B cell (primary cell): Measurements from ENCODE around the gene SEMA3B. TPM values are rescaled to one million over a fixed set of nuclear protein-coding genes. Genes with fewer than 3 reads are reported as not detected.
"Not testable (repeated sequence)": the region's sequence is repeated elsewhere in the genome, so short reads cannot be mapped to it uniquely, and the experiment has no call there.

Experiments used
- ATAC-seq: fragments of 200-7000 bp; cut with Tn5 transposase; one replicate; pipeline ENCODE4 v1.10.0; 2021; ENCODE audit warnings: low read depth, mild to moderate bottlenecking, moderate number of reproducible peaks, moderate library complexity
- CTCF ChIA-PET: fragments of 350-600 bp; sonication (Branson Sonifier 250); formaldehyde crosslinking; loops from one replicate; lab custom pipeline; 2021; ENCODE audit warnings: antibody characterized with exemption, inconsistent platforms; lab: Charles Lee
- POLR2A ChIA-PET: fragments of 350-600 bp; sonication (Branson Sonifier 250); formaldehyde crosslinking; loops from one replicate; lab custom pipeline; 2021; ENCODE audit warnings: antibody characterized with exemption; lab: Charles Lee
- DNase-seq: peaks from one replicate; pipeline ENCODE4 v3.0.0; 2013
- H2AFZ ChIP-seq: 2 replicates; pipeline ENCODE4 v1.6.1; 2012; ENCODE audit warnings: mild to moderate bottlenecking, low read depth, low read length; ENCODE audit not compliant: insufficient read depth, poor library complexity, severe bottlenecking
- H3K27ac ChIP-seq, 2 donors: 1 replicate in 1 of 2; 2 replicates in 1 of 2; pipeline ENCODE4 v1.5.1; 2012 to 2013; ENCODE audit warnings: low read length in 2 of 2, mild to moderate bottlenecking in 2 of 2, moderate library complexity in 1 of 2
- H3K27me3 ChIP-seq, 4 experiments: fragments of 200-600 bp in 1 of 4; sonication (generic) in 1 of 4; replicated peaks in 1 of 4; 1 replicate in 2 of 4; 2 replicates in 2 of 4; pipeline versions ENCODE4 v1.6.1 to v1.7.0; 2013 to 2016; ENCODE audit warnings: low read length in 3 of 4, mild to moderate bottlenecking in 2 of 4, mixed read lengths in 1 of 4, moderate library complexity in 1 of 4; ENCODE audit not compliant: insufficient read depth in 4 of 4, control insufficient read depth in 3 of 4; ENCODE audit errors: control extremely low read depth in 1 of 4
- H3K36me3 ChIP-seq, 2 experiments: replicated peaks in 1 of 2; 1 replicate in 1 of 2; 2 replicates in 1 of 2; pipeline versions ENCODE4 v1.6.1 to v1.7.1; 2013; ENCODE audit warnings: low read length in 1 of 2; ENCODE audit not compliant: insufficient read depth in 2 of 2, control insufficient read depth in 1 of 2; ENCODE audit errors: control extremely low read depth in 1 of 2, extremely low read depth in 1 of 2
- H3K4me1 ChIP-seq, 2 donors: fragments of 200-600 bp in 1 of 2; sonication (generic) in 1 of 2; 1 replicate in 1 of 2; 2 replicates in 1 of 2; pipeline versions ENCODE4 v1.5.1 to v1.6.1; 2013 to 2017; ENCODE audit warnings: low read length in 2 of 2; ENCODE audit not compliant: control insufficient read depth in 2 of 2, insufficient read depth in 2 of 2
- H3K4me2 ChIP-seq: replicated peaks from 2 replicates; pipeline ENCODE3; 2012; ENCODE audit warnings: mild to moderate bottlenecking, low read depth, low read length; ENCODE audit not compliant: poor library complexity, severe bottlenecking
- H3K4me3 ChIP-seq, 5 experiments: fragments of 200-600 bp in 1 of 5; sonication (generic) in 1 of 5; 1 replicate in 3 of 5; 2 replicates in 2 of 5; pipeline versions ENCODE4 v1.5.1 to v1.7.0; 2011 to 2016; ENCODE audit warnings: low read length in 4 of 5, mild to moderate bottlenecking in 4 of 5, low read depth in 2 of 5, control low read depth in 1 of 5, moderate library complexity in 1 of 5; ENCODE audit not compliant: insufficient read depth in 1 of 5; ENCODE audit errors: control extremely low read depth in 1 of 5, extremely low read depth in 1 of 5
- H3K79me2 ChIP-seq: fragments of 200-600 bp; sonication (generic); one replicate; pipeline ENCODE4 v1.6.0; 2016; ENCODE audit warnings: low read length; ENCODE audit not compliant: control insufficient read depth, insufficient read depth
- H3K9ac ChIP-seq: fragments of 200-600 bp; sonication (generic); 2 replicates; pipeline ENCODE4 v1.6.1; 2017; ENCODE audit warnings: mild to moderate bottlenecking, low read length, moderate library complexity
- H3K9me3 ChIP-seq, 3 donors: one replicate each; pipeline versions ENCODE4 v1.6.1 to v1.7.1; 2013; ENCODE audit warnings: low read length in 2 of 3; ENCODE audit not compliant: control insufficient read depth in 2 of 3, insufficient read depth in 1 of 3; ENCODE audit errors: control extremely low read depth in 1 of 3
- H4K20me1 ChIP-seq: 2 replicates; pipeline ENCODE4 v1.6.0; 2012; ENCODE audit warnings: mild to moderate bottlenecking, low read length; ENCODE audit not compliant: insufficient read depth, control insufficient read depth, poor library complexity, severe bottlenecking
- H3K27ac Mint-ChIP-seq: one replicate; pipeline ENCODE4 v1.8.0; 2021; ENCODE audit warnings: mixed read lengths
- H3K27me3 Mint-ChIP-seq: one replicate; pipeline ENCODE4 v1.8.0; 2021; ENCODE audit warnings: mixed read lengths
- H3K4me1 Mint-ChIP-seq: one replicate; pipeline ENCODE4 v1.8.0; 2021; ENCODE audit warnings: mixed read lengths
- H3K4me3 Mint-ChIP-seq: one replicate; pipeline ENCODE4 v1.8.0; 2021; ENCODE audit warnings: mixed read lengths
- H3K9me3 Mint-ChIP-seq: one replicate; pipeline ENCODE4 v1.8.0; 2022; ENCODE audit warnings: mixed read lengths; ENCODE audit not compliant: insufficient read depth
- EZH2 ChIP-seq: IDR thresholded peaks from 2 replicates; pipeline ENCODE4 v1.6.1; 2012; ENCODE audit warnings: borderline replicate concordance, low read depth, mild to moderate bottlenecking, moderate library complexity, low read length; ENCODE audit not compliant: insufficient read depth, poor library complexity, severe bottlenecking
- WGBS: methylation state at CpG from one replicate; pipeline ENCODE4 v1.1.5; 2013; ENCODE audit warnings: missing lambda C conversion rate; ENCODE audit not compliant: insufficient coverage; 5-methylcytosine and 5-hydroxymethylcytosine counted together
- intact Hi-C: fragments of 100-400 bp; cut with micrococcal nuclease; formaldehyde crosslinking; loops from one replicate; pipeline ENCODE4 v1.10.0; 2022
- polyA plus RNA-seq: library from polyadenylated mRNA; depleted of rRNA; stranded (reverse); fragments of >200 nt; gene quantifications from 2 replicates; pipeline ENCODE4 v1.2.3, GENCODE V29; 2012
- total RNA-seq, 2 donors: library from RNA; stranded (reverse); fragments of 120-200 nt in 1 of 2; gene quantifications; 1 replicate in 1 of 2; 2 replicates in 1 of 2; pipeline versions ENCODE4 v1.2.3 to v1.2.4, GENCODE V29; 2013 to 2022
- TF ChIP-seq, protein P1 (sequence below): fragments of 200-600 bp; IDR thresholded peaks from one replicate; pipeline ENCODE4 v1.8.0; 2022; ENCODE audit warnings: antibody characterized with exemption, mild to moderate bottlenecking

The SEMA3B gene
- total and polyA plus RNA-seq, 2 donors (not counting 1 experiment from before 2014, with no cell fraction given), result 0.34 to 0.52 TPM

DNA sequence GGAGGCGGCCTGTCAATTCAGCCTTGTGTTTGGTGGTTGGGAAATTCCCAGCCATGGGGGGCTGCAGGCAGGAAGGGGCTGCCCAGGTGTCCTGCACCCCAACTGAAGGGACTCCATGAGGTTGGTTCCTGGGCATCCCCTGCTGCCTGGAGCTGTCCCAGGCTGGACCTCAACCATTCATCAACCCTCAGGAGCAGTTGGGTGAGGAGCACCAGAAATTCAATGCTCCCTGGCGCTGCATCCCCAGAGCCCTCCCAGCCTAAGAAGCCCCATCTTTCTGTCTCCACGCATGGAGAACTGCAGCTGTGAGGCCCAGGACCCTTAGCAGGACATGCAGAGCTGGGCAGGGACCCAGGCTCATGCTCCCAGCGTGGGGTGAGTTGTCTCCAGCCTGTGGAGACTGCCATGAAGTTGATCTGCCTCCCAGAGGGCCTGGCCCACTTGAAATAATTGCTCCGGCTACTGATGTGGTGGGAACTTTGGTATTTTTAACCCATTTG is 8.0 kb upstream of the SEMA3B start:
- ATAC-seq (no peak), DNase-seq (no peak)
- Mint-ChIP-seq H3K4me3 (peak overlapping the region; percentile 72), H3K27me3 (peaks cover 4% of the 10 kb centered on the region), H3K27ac (peak overlapping the region; percentile 65), H3K4me1 (peaks cover 12% of the 10 kb centered on the region), H3K9me3 (no peaks in the 10 kb centered on the region)
- Histone ChIP-seq H3K4me3 (no peak overlapping the region), H3K27ac (no peak overlapping the region), H3K9ac (peak overlapping the region; percentile 77), H3K27me3 (peaks cover 0 to 12% (median 0%) of the 10 kb centered on the region in 4 experiments), H2AFZ (peak overlapping the region; percentile 82), H3K79me2 (no peaks in the 10 kb centered on the region), H3K4me1 (peaks cover 12 to 17% of the 10 kb centered on the region in 2 donors), H3K36me3 (peaks cover 0 to 24% of the 10 kb centered on the region in 2 experiments), H3K9me3 (no peaks in the 10 kb centered on the region), H4K20me1 (peaks cover 38% of the 10 kb centered on the region), H3K4me2 (peak overlapping the region; percentile 98)
- WGBS, result 75% methylated on average over 5 of the region's 5 CpGs
- intact Hi-C loops, result loop anchor here (1.0 kb wide), 3 partner anchors 12 to 34 kb away; no protein-coding TSS in a partner anchor
- TF ChIP-seq EZH2, result no peak
- TF ChIP-seq, protein P1, sequence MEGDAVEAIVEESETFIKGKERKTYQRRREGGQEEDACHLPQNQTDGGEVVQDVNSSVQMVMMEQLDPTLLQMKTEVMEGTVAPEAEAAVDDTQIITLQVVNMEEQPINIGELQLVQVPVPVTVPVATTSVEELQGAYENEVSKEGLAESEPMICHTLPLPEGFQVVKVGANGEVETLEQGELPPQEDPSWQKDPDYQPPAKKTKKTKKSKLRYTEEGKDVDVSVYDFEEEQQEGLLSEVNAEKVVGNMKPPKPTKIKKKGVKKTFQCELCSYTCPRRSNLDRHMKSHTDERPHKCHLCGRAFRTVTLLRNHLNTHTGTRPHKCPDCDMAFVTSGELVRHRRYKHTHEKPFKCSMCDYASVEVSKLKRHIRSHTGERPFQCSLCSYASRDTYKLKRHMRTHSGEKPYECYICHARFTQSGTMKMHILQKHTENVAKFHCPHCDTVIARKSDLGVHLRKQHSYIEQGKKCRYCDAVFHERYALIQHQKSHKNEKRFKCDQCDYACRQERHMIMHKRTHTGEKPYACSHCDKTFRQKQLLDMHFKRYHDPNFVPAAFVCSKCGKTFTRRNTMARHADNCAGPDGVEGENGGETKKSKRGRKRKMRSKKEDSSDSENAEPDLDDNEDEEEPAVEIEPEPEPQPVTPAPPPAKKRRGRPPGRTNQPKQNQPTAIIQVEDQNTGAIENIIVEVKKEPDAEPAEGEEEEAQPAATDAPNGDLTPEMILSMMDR, result no peak
- POLR2A ChIA-PET, result no interaction called here
- CTCF ChIA-PET, result interaction anchor here (0.6 to 27.3 kb wide), 6 partner anchors 11 to 107 kb away, joined by 3 to 596 read pairs (median 10); partner anchors contain the start of genes GNAI2 and LSMEM2

DNA sequence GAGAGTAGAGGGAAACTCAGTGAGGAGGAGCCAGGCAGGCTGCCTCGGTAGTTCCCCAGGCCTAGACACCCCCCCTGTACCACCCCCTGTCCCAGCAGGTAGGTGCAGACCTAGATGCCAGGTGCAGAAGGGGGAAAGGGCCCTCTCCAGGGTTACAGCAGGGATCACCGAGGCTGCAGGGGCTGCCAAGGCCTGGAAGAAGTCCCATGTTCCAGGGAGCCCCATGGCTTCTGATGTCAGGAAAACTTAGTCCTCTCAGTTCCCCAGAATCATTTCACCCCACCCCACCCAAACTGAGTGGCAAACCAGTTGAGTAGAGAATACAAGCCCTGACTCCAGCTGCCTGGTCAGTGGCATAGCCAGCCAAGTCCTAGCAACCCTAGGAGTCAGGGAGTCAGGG is 7.4 kb upstream of the SEMA3B start:
- ChIA-PET POLR2A (no interaction called here), CTCF (interaction anchor here (0.6 to 27.3 kb wide), 6 partner anchors 10 to 107 kb away, joined by 3 to 596 read pairs (median 10); partner anchors contain the start of genes GNAI2 and LSMEM2)
- Histone ChIP-seq H3K79me2 (no peaks in the 10 kb centered on the region), H3K9me3 (no peaks in the 10 kb centered on the region), H3K4me2 (no peak overlapping the region), H3K9ac (no peak overlapping the region), H2AFZ (no peak overlapping the region), H3K4me3 (no peak overlapping the region), H4K20me1 (peaks cover 32% of the 10 kb centered on the region), H3K4me1 (peaks cover 12 to 17% of the 10 kb centered on the region in 2 donors), H3K36me3 (peaks cover 0 to 19% of the 10 kb centered on the region in 2 experiments), H3K27me3 (peaks cover 0 to 17% (median 0%) of the 10 kb centered on the region in 4 experiments), H3K27ac (no peak overlapping the region)
- ATAC-seq, result no peak
- no peak for DNase-seq
- peak overlapping the region; percentile 65 for H3K27ac Mint-ChIP-seq
- WGBS, result no CpG with 5 or more reads among the region's 2 CpGs
- H3K4me1 Mint-ChIP-seq, result peaks cover 12% of the 10 kb centered on the region
- intact Hi-C loops, result no loop called here
- H3K27me3 Mint-ChIP-seq, result peaks cover 5% of the 10 kb centered on the region
- no peak for TF ChIP-seq EZH2
- TF ChIP-seq, protein P1, result no peak
- H3K4me3 Mint-ChIP-seq, result peak overlapping the region; percentile 49
- H3K9me3 Mint-ChIP-seq, result no peaks in the 10 kb centered on the region

DNA sequence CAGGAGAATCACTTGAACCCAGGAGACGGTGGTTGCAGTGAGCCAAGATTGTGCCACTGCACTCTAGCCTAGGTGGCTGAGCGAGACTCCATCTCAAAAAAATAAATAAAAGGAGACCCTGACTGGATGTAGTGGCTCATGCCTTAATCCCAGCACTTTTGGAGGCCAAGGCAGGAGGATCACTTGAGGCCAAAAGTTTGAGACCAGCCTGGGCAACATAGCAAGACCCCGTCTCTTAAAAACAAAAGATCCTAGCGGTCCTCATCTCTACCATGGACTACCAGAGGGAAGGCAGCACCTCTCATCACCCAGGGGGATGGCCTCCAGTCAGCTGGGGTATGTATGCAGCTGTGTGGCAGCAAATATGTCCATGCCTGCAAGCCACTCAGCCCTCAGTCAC is 6.7 kb upstream of the SEMA3B start:
- H3K9me3 Mint-ChIP-seq, DNase-seq, ATAC-seq, H3K27ac ChIP-seq, H3K79me2 ChIP-seq, H3K4me3 ChIP-seq, H3K9ac ChIP-seq, H3K4me3 Mint-ChIP-seq, H2AFZ ChIP-seq, H3K4me2 ChIP-seq, H3K9me3 ChIP-seq, POLR2A ChIA-PET, H3K27me3 Mint-ChIP-seq, intact Hi-C loops: not testable (repeated sequence)
- H3K27ac Mint-ChIP-seq, result peak overlapping the region; percentile 46
- WGBS, result no CpG with 5 or more reads among the region's 4 CpGs
- CTCF ChIA-PET, result interaction anchor here (1.2 to 27.3 kb wide), 4 partner anchors 10 to 28 kb away, joined by 4 to 596 read pairs (median 40); partner anchors contain the start of gene GNAI2
- peaks cover 0 to 12% of the 10 kb centered on the region in 2 experiments for H3K36me3 ChIP-seq
- peaks cover 0 to 23% (median 2%) of the 10 kb centered on the region in 4 experiments for H3K27me3 ChIP-seq
- peaks cover 26% of the 10 kb centered on the region for H4K20me1 ChIP-seq
- peaks cover 11% of the 10 kb centered on the region for H3K4me1 Mint-ChIP-seq
- H3K4me1 ChIP-seq, result peaks cover 12 to 17% of the 10 kb centered on the region in 2 donors
